Measurements from ENCODE around the gene XPO4.

DNA sequence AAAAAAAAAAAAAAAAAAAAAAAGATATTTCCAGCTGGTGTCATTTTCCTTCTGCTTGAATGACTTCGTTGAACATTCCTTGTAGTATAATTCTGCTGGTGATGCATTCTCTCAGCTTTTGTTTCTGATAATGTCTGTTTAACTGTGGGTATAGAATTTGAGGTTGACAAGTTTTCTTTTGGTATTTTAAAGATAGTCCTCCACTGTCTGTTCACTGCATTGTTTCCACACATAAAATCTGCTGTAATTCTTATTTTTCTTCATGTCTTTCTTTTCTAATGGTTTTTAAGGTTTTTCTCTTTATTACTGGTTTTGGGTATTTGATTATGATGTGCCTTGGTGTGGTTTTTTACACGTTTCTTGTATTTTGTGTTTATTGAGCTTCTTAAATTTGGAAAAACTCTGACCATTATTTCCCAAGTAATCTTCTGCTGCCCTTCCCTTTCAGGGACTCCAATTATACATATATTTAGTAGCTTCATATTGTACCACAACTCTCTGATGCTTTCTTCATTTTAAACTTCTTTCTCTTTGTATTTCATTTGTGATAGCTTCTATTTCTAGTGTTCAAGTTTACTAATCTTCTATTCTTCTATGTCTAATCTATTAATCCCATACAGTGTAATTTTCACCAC is 135.1 kb downstream of the XPO4 start:
- no peak for TF ChIP-seq SPI1 (IDR thresholded peaks at IDR 0.05; ENCODE audit: borderline replicate concordance, insufficient read depth, low read depth, low read length)
- no peak for TF ChIP-seq FOXM1 (IDR thresholded peaks at IDR 0.05; ENCODE audit: low read depth, low read length)
- TF ChIP-seq, protein P1, sequence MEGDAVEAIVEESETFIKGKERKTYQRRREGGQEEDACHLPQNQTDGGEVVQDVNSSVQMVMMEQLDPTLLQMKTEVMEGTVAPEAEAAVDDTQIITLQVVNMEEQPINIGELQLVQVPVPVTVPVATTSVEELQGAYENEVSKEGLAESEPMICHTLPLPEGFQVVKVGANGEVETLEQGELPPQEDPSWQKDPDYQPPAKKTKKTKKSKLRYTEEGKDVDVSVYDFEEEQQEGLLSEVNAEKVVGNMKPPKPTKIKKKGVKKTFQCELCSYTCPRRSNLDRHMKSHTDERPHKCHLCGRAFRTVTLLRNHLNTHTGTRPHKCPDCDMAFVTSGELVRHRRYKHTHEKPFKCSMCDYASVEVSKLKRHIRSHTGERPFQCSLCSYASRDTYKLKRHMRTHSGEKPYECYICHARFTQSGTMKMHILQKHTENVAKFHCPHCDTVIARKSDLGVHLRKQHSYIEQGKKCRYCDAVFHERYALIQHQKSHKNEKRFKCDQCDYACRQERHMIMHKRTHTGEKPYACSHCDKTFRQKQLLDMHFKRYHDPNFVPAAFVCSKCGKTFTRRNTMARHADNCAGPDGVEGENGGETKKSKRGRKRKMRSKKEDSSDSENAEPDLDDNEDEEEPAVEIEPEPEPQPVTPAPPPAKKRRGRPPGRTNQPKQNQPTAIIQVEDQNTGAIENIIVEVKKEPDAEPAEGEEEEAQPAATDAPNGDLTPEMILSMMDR (IDR thresholded peaks at IDR 0.05 in 2 of 3, conservative IDR thresholded peaks at IDR 0.05 in 1 of 3; ENCODE audit: control insufficient read depth in 2 of 3, extremely low read depth in 1 of 3, insufficient read depth in 1 of 3, low read depth in 3 of 3, low read length in 3 of 3), result no peak
- TF ChIP-seq ZSCAN29 (IDR thresholded peaks at IDR 0.05), result no peak

All from GM12878 (cell line).